Measurements from ENCODE around the gene MOCOS. TPM values are rescaled to one million over a fixed set of nuclear protein-coding genes. Genes with fewer than 3 reads are reported as not detected.

MOCOS gene
- total RNA-seq, 1 experiment from 2014 or later: 12.1 TPM

GRCh38 chr18:36312806-36313395, 125.6 kb downstream of the MOCOS start:
- DNase-seq (ENCODE audit: low read depth, low spot score) (no peak), ATAC-seq (no peak)
- no peaks in the 10 kb centered on the region for H3K9me3 ChIP-seq (ENCODE audit: control insufficient read depth in 1 of 2, insufficient read depth in 1 of 2, low read depth in 1 of 2, low read length in 2 of 2)
- intact Hi-C loops (cut with micrococcal nuclease): no loop called here
- RAD21 ChIA-PET (ENCODE audit: low non-redundant PET in 1 of 2, low total read pairs in 2 of 2, uncharacterized antibody in 2 of 2, unreplicated experiment in 2 of 2): no interaction called here
- peaks cover 30 to 38% of the 10 kb centered on the region in 2 experiments for H3K4me1 ChIP-seq (ENCODE audit: control insufficient read depth in 1 of 2, insufficient read depth in 2 of 2, low read length in 2 of 2)
- H2AFZ ChIP-seq (ENCODE audit: low read depth, low read length, poor library complexity, severe bottlenecking): no peak overlapping the region
- no peak overlapping the region for H3K9ac ChIP-seq (ENCODE audit: low read length)
- no peaks in the 10 kb centered on the region; the same call in 1 of the 2 replicates for H3K27me3 ChIP-seq (ENCODE audit: insufficient read depth, low read length)
- TF ChIP-seq REST (IDR thresholded peaks at IDR 0.05; ENCODE audit: low read depth): no peak
- TF ChIP-seq FOSL1 (IDR thresholded peaks at IDR 0.05; ENCODE audit: low read depth): no peak
- TF ChIP-seq SP1 (IDR thresholded peaks at IDR 0.05; ENCODE audit: low read depth): no peak
- no peak for TF ChIP-seq POLR2AphosphoS5 (IDR thresholded peaks at IDR 0.05; ENCODE audit: low read depth, low read length)
- no peak for TF ChIP-seq CTCF (IDR thresholded peaks at IDR 0.05 in 2 of 3, conservative IDR thresholded peaks at IDR 0.05 in 1 of 3; ENCODE audit: borderline replicate concordance in 1 of 3, insufficient read depth in 1 of 3, low read depth in 2 of 3, low read length in 2 of 3)
- TF ChIP-seq YY1 (IDR thresholded peaks at IDR 0.05; ENCODE audit: extremely low read depth, insufficient replicate concordance, low read depth, low read length): no peak
- TF ChIP-seq TCF7L2 (IDR thresholded peaks at IDR 0.05; ENCODE audit: borderline replicate concordance, extremely low read depth, insufficient read depth, insufficient read length): no peak
- TF ChIP-seq ZFX (IDR thresholded peaks at IDR 0.05): no peak
- TF ChIP-seq ELF1 (IDR thresholded peaks at IDR 0.05; ENCODE audit: borderline replicate concordance, low read depth): no peak
- no peak for TF ChIP-seq CEBPB (IDR thresholded peaks at IDR 0.05; ENCODE audit: low read depth)
- TF ChIP-seq MAX (IDR thresholded peaks at IDR 0.05): no peak
- no peak for TF ChIP-seq SIN3A (IDR thresholded peaks at IDR 0.05; ENCODE audit: low read depth)
- no peak for TF ChIP-seq EZH2 (IDR thresholded peaks at IDR 0.05)
- TF ChIP-seq CBX3 (IDR thresholded peaks at IDR 0.05; ENCODE audit: low read depth): no peak
- no peak for TF ChIP-seq SRF (IDR thresholded peaks at IDR 0.05; ENCODE audit: low read depth)
- no peak for TF ChIP-seq ZNF274 (IDR thresholded peaks at IDR 0.05; ENCODE audit: low read depth, low read length)
- TF ChIP-seq ATF3 (IDR thresholded peaks at IDR 0.05): no peak
- H3K36me3 ChIP-seq (ENCODE audit: control insufficient read depth in 1 of 2, insufficient read depth in 2 of 2, low read length in 2 of 2): no peaks in the 10 kb centered on the region
- H4K20me1 ChIP-seq (ENCODE audit: insufficient read depth): no peaks in the 10 kb centered on the region
- POLR2A ChIA-PET: no interaction called here
- H3K27ac ChIP-seq (ENCODE audit: low read depth, low read length): no peak overlapping the region
- no TSS peak for BruUV-seq (replicated peaks)
- CTCF ChIA-PET: no interaction called here
- no peak overlapping the region for H3K4me3 ChIP-seq (replicated peaks in 1 of 2; ENCODE audit: low read depth in 1 of 2, low read length in 2 of 2)
- no peak overlapping the region for H3K4me2 ChIP-seq (ENCODE audit: low read length)
- no peaks in the 10 kb centered on the region for H3K9me2 ChIP-seq (ENCODE audit: insufficient read depth)
- H3K79me2 ChIP-seq (ENCODE audit: insufficient read depth, low read length): no peaks in the 10 kb centered on the region
